ENCODE data around the gene CHRNA4. TPM values are rescaled to one million over a fixed set of nuclear protein-coding genes. Genes with fewer than 3 reads are reported as not detected.

The CHRNA4 gene
- total RNA-seq, 4 donors from 2014 or later = not detected

- Histone ChIP-seq H3K27me3 (no peaks in the 10 kb centered on the region), H3K9me3 (no peaks in the 10 kb centered on the region), H3K36me3 (no peaks in the 10 kb centered on the region), H3K4me3 (no peak overlapping the region), H3K27ac (no peak overlapping the region), H3K4me1 (no peaks in the 10 kb centered on the region)
- no peak for TF ChIP-seq POLR2A (IDR thresholded peaks at IDR 0.05)
- TF ChIP-seq CTCF (IDR thresholded peaks at IDR 0.05) = no peak
- DNase-seq = no peak
These were observed 59.5 kb downstream of the CHRNA4 start for GRCh38 chr20:63301671-63302070.

GRCh38 chr20:63298731-63299312 lies 62.3 kb downstream of the CHRNA4 start:
- no peak overlapping the region for H3K4me3 ChIP-seq
- H3K27me3 ChIP-seq = peaks cover 0 to 4% of the 10 kb centered on the region in 2 donors
- H3K9me3 ChIP-seq = no peaks in the 10 kb centered on the region
- TF ChIP-seq POLR2A (IDR thresholded peaks at IDR 0.05) (no peak), CTCF (IDR thresholded peaks at IDR 0.05) (no peak)
- H3K36me3 ChIP-seq = no peaks in the 10 kb centered on the region
- DNase-seq = no peak
- no peaks in the 10 kb centered on the region for H3K4me1 ChIP-seq
- no peak overlapping the region for H3K27ac ChIP-seq

GRCh38 chr20:63297796-63298572 lies 63.2 kb downstream of the CHRNA4 start:
- H3K36me3 ChIP-seq = no peaks in the 10 kb centered on the region
- H3K27me3 ChIP-seq = peaks cover 0 to 4% of the 10 kb centered on the region in 2 donors
- H3K27ac ChIP-seq = no peak overlapping the region
- TF ChIP-seq POLR2A (IDR thresholded peaks at IDR 0.05) (no peak), CTCF (IDR thresholded peaks at IDR 0.05) (no peak)
- no peaks in the 10 kb centered on the region for H3K4me1 ChIP-seq
- H3K4me3 ChIP-seq = no peak overlapping the region
- no peaks in the 10 kb centered on the region for H3K9me3 ChIP-seq
- DNase-seq = no peak

GRCh38 chr20:63297371-63297781 lies 63.8 kb downstream of the CHRNA4 start:
- Histone ChIP-seq H3K27me3 (peaks cover 0 to 4% of the 10 kb centered on the region in 2 donors), H3K27ac (no peak overlapping the region), H3K36me3 (no peaks in the 10 kb centered on the region), H3K4me3 (no peak overlapping the region), H3K4me1 (no peaks in the 10 kb centered on the region), H3K9me3 (no peaks in the 10 kb centered on the region)
- no peak for DNase-seq
- TF ChIP-seq CTCF (IDR thresholded peaks at IDR 0.05) (no peak), POLR2A (IDR thresholded peaks at IDR 0.05) (no peak)

- DNase-seq = no peak
- Histone ChIP-seq H3K27me3 (peaks cover 0 to 4% of the 10 kb centered on the region in 2 donors), H3K36me3 (no peaks in the 10 kb centered on the region)
These were observed 64.4 kb downstream of the CHRNA4 start for GRCh38 chr20:63296531-63297299.

More at GRCh38 chr20:63296531-63297299, 64.4 kb downstream of the CHRNA4 start:
- no peak for TF ChIP-seq CTCF (IDR thresholded peaks at IDR 0.05)
- no peak for TF ChIP-seq POLR2A (IDR thresholded peaks at IDR 0.05)
- Histone ChIP-seq H3K9me3 (no peaks in the 10 kb centered on the region), H3K4me1 (no peaks in the 10 kb centered on the region), H3K4me3 (no peak overlapping the region), H3K27ac (no peak overlapping the region)
